ENCODE results near the gene POLG.

- no peak for TF ChIP-seq CTCF (IDR thresholded peaks at IDR 0.05)
- no peak for TF ChIP-seq POLR2A (IDR thresholded peaks at IDR 0.05)
Observed at GRCh38 chr15:89377842-89378295, 43.2 kb upstream of the POLG start.

Data from esophagus squamous epithelium (tissue), 4 donors.